ENCODE data around the gene DGKI.

DGKI gene

DNA sequence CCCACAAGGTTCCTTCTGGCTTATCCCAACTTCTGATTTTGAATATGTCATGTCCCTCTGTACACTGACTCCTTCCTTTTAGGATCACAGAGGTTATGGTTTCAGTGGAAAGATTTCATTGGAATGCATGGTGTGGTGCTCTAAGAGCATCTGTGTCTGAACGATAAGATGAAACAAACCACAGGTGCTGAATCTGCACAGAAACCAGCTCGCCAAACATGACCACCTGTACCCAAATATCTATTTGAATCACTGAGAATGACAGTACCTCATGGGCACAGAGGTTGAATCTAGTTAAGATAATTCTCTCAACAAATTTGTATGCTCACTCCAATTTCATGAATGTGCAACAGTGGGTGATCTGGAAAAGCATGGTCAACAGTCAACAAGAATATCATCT lies 105.3 kb downstream of the DGKI start:
- Histone ChIP-seq H3K18ac (ENCODE audit: low read length) (no peak overlapping the region), H3K4ac (ENCODE audit: low read length) (no peak overlapping the region), H3K4me1 (ENCODE audit: control insufficient read depth in 2 of 2, insufficient read depth in 1 of 2, low read depth in 1 of 2, low read length in 2 of 2) (peaks cover 0 to 2% of the 10 kb centered on the region in 2 donors), H2AK5ac (ENCODE audit: low read depth, low read length) (no peak overlapping the region), H3K27ac (replicated peaks; ENCODE audit: low read length) (no peak overlapping the region), H3K36me3 (replicated peaks in 1 of 2; ENCODE audit: control insufficient read depth in 2 of 2, insufficient read depth in 2 of 2, low read length in 2 of 2) (no peaks in the 10 kb centered on the region), H3K4me3 (ENCODE audit: low read length in 2 of 2) (no peak overlapping the region), H2AFZ (ENCODE audit: low read length) (no peak overlapping the region), H2BK12ac (ENCODE audit: low read length) (no peak overlapping the region), H4K8ac (ENCODE audit: low read depth, low read length) (no peak overlapping the region), H4K91ac (ENCODE audit: low read depth, low read length, poor library complexity) (no peak overlapping the region), H3K27me3 (ENCODE audit: control insufficient read depth in 3 of 3, insufficient read depth in 3 of 3, low read depth in 1 of 3, low read length in 3 of 3) (no peaks in the 10 kb centered on the region), H2BK120ac (ENCODE audit: low read depth, low read length) (no peak overlapping the region), H3K79me1 (ENCODE audit: low read depth, low read length) (no peaks in the 10 kb centered on the region), H2BK5ac (ENCODE audit: low read length) (no peak overlapping the region), H3K14ac (ENCODE audit: low read length) (no peak overlapping the region), H3K9me3 (replicated peaks in 1 of 2; ENCODE audit: control insufficient read depth in 2 of 2, insufficient read depth in 1 of 2, low read depth in 1 of 2, low read length in 2 of 2) (peaks cover 0 to 3% of the 10 kb centered on the region in 2 donors), H3K9ac (ENCODE audit: low read depth, low read length, poor library complexity) (no peak overlapping the region), H3K4me2 (ENCODE audit: insufficient read depth, low read length, poor library complexity, severe bottlenecking) (no peak overlapping the region), H3K23ac (ENCODE audit: low read depth, low read length, poor library complexity) (no peak overlapping the region), H2BK15ac (ENCODE audit: low read length) (no peak overlapping the region)
- no CpG with 5 or more reads among the region's 2 CpGs for WGBS, 2 donors (ENCODE audit: extremely low coverage in 2 of 2, insufficient read length in 2 of 2, insufficient replicate concordance in 1 of 2)
- no peak for DNase-seq (ENCODE audit: low spot score)

DNA sequence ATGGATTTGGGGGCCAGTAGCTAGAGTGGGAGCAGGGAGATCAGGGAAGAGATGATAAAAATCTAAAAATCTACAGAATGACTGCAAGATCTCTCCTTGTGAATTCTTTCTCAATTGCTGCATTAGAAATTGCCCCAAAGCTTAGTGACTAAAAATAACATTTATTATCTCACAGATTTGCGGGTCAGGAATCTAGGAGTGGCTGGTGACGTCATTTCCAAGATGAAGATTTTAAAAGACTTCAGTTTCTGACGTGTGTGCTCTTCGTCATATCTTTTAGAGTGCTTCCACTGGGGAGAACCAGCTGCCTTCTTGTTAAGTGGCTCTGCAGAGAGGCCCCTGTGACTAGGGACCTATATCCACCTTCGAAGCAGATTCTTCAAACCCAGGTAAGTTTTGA lies 112.6 kb downstream of the DGKI start:
- Histone ChIP-seq H3K4me1 (ENCODE audit: control insufficient read depth in 2 of 2, insufficient read depth in 1 of 2, low read depth in 1 of 2, low read length in 2 of 2) (no peaks in the 10 kb centered on the region), H2BK120ac (ENCODE audit: low read depth, low read length) (no peak overlapping the region), H2BK12ac (ENCODE audit: low read length) (no peak overlapping the region), H3K14ac (ENCODE audit: low read length) (no peak overlapping the region), H2AFZ (ENCODE audit: low read length) (no peak overlapping the region), H3K36me3 (replicated peaks in 1 of 2; ENCODE audit: control insufficient read depth in 2 of 2, insufficient read depth in 2 of 2, low read length in 2 of 2) (no peaks in the 10 kb centered on the region), H4K8ac (ENCODE audit: low read depth, low read length) (no peak overlapping the region), H2BK5ac (ENCODE audit: low read length) (no peak overlapping the region), H3K23ac (ENCODE audit: low read depth, low read length, poor library complexity) (no peak overlapping the region), H4K91ac (ENCODE audit: low read depth, low read length, poor library complexity) (no peak overlapping the region), H3K4me3 (ENCODE audit: low read length in 2 of 2) (no peak overlapping the region), H3K18ac (ENCODE audit: low read length) (no peak overlapping the region), H3K9me3 (replicated peaks in 1 of 2; ENCODE audit: control insufficient read depth in 2 of 2, insufficient read depth in 1 of 2, low read depth in 1 of 2, low read length in 2 of 2) (no peaks in the 10 kb centered on the region), H3K27me3 (ENCODE audit: control insufficient read depth in 3 of 3, insufficient read depth in 3 of 3, low read depth in 1 of 3, low read length in 3 of 3) (no peaks in the 10 kb centered on the region), H2BK15ac (ENCODE audit: low read length) (no peak overlapping the region), H3K4ac (ENCODE audit: low read length) (no peak overlapping the region), H3K27ac (replicated peaks; ENCODE audit: low read length) (no peak overlapping the region), H3K79me1 (ENCODE audit: low read depth, low read length) (no peaks in the 10 kb centered on the region), H3K9ac (ENCODE audit: low read depth, low read length, poor library complexity) (no peak overlapping the region), H2AK5ac (ENCODE audit: low read depth, low read length) (no peak overlapping the region), H3K4me2 (ENCODE audit: insufficient read depth, low read length, poor library complexity, severe bottlenecking) (no peak overlapping the region)
- no peak for DNase-seq (ENCODE audit: low spot score)
- WGBS, 2 donors (ENCODE audit: extremely low coverage in 2 of 2, insufficient read length in 2 of 2, insufficient replicate concordance in 1 of 2), result no CpG with 5 or more reads among the region's 5 CpGs

GRCh38 chr7:137732168-137732567 lies 114.6 kb downstream of the DGKI start:
- H3K9me3 ChIP-seq (replicated peaks in 1 of 2; ENCODE audit: control insufficient read depth in 2 of 2, insufficient read depth in 1 of 2, low read depth in 1 of 2, low read length in 2 of 2), result no peaks in the 10 kb centered on the region

GRCh38 chr7:137731436-137731835 lies 115.3 kb downstream of the DGKI start:
- no peaks in the 10 kb centered on the region for H3K36me3 ChIP-seq (replicated peaks in 1 of 2; ENCODE audit: control insufficient read depth in 2 of 2, insufficient read depth in 2 of 2, low read length in 2 of 2)
- no peak overlapping the region for H3K9ac ChIP-seq (ENCODE audit: low read depth, low read length, poor library complexity)

More at GRCh38 chr7:137732168-137732567, 114.6 kb downstream of the DGKI start:
- WGBS, 2 donors (ENCODE audit: extremely low coverage in 2 of 2, insufficient read length in 2 of 2, insufficient replicate concordance in 1 of 2), result no CpG with 5 or more reads among the region's 2 CpGs
- Histone ChIP-seq H2BK12ac (ENCODE audit: low read length) (no peak overlapping the region), H4K91ac (ENCODE audit: low read depth, low read length, poor library complexity) (no peak overlapping the region), H3K4me3 (ENCODE audit: low read length in 2 of 2) (no peak overlapping the region), H3K9ac (ENCODE audit: low read depth, low read length, poor library complexity) (no peak overlapping the region), H3K23ac (ENCODE audit: low read depth, low read length, poor library complexity) (no peak overlapping the region), H3K18ac (ENCODE audit: low read length) (no peak overlapping the region), H3K4me1 (ENCODE audit: control insufficient read depth in 2 of 2, insufficient read depth in 1 of 2, low read depth in 1 of 2, low read length in 2 of 2) (no peaks in the 10 kb centered on the region), H3K27ac (replicated peaks; ENCODE audit: low read length) (no peak overlapping the region), H3K27me3 (ENCODE audit: control insufficient read depth in 3 of 3, insufficient read depth in 3 of 3, low read depth in 1 of 3, low read length in 3 of 3) (no peaks in the 10 kb centered on the region), H3K4ac (ENCODE audit: low read length) (no peak overlapping the region), H4K8ac (ENCODE audit: low read depth, low read length) (no peak overlapping the region), H2AFZ (ENCODE audit: low read length) (no peak overlapping the region), H3K79me1 (ENCODE audit: low read depth, low read length) (no peaks in the 10 kb centered on the region), H3K36me3 (replicated peaks in 1 of 2; ENCODE audit: control insufficient read depth in 2 of 2, insufficient read depth in 2 of 2, low read length in 2 of 2) (no peaks in the 10 kb centered on the region), H3K4me2 (ENCODE audit: insufficient read depth, low read length, poor library complexity, severe bottlenecking) (no peak overlapping the region), H2AK5ac (ENCODE audit: low read depth, low read length) (no peak overlapping the region), H2BK5ac (ENCODE audit: low read length) (no peak overlapping the region), H2BK120ac (ENCODE audit: low read depth, low read length) (no peak overlapping the region), H2BK15ac (ENCODE audit: low read length) (no peak overlapping the region), H3K14ac (ENCODE audit: low read length) (no peak overlapping the region)
- DNase-seq (ENCODE audit: low spot score), result no peak

More at GRCh38 chr7:137731436-137731835, 115.3 kb downstream of the DGKI start:
- no peak for DNase-seq (ENCODE audit: low spot score)
- H3K9me3 ChIP-seq (replicated peaks in 1 of 2; ENCODE audit: control insufficient read depth in 2 of 2, insufficient read depth in 1 of 2, low read depth in 1 of 2, low read length in 2 of 2), result no peaks in the 10 kb centered on the region
- H3K79me1 ChIP-seq (ENCODE audit: low read depth, low read length), result no peaks in the 10 kb centered on the region
- no peak overlapping the region for H3K18ac ChIP-seq (ENCODE audit: low read length)
- H3K4me3 ChIP-seq (ENCODE audit: low read length in 2 of 2), result no peak overlapping the region
- no peak overlapping the region for H2BK12ac ChIP-seq (ENCODE audit: low read length)
- no peaks in the 10 kb centered on the region for H3K4me1 ChIP-seq (ENCODE audit: control insufficient read depth in 2 of 2, insufficient read depth in 1 of 2, low read depth in 1 of 2, low read length in 2 of 2)
- H2BK15ac ChIP-seq (ENCODE audit: low read length), result no peak overlapping the region
- no peak overlapping the region for H3K4me2 ChIP-seq (ENCODE audit: insufficient read depth, low read length, poor library complexity, severe bottlenecking)
- H3K27ac ChIP-seq (replicated peaks; ENCODE audit: low read length), result no peak overlapping the region
- no peak overlapping the region for H3K4ac ChIP-seq (ENCODE audit: low read length)
- no peaks in the 10 kb centered on the region for H3K27me3 ChIP-seq (ENCODE audit: control insufficient read depth in 3 of 3, insufficient read depth in 3 of 3, low read depth in 1 of 3, low read length in 3 of 3)
- H4K91ac ChIP-seq (ENCODE audit: low read depth, low read length, poor library complexity), result no peak overlapping the region
- WGBS, 2 donors (ENCODE audit: extremely low coverage in 2 of 2, insufficient read length in 2 of 2, insufficient replicate concordance in 1 of 2), result no CpG with 5 or more reads among the region's 5 CpGs
- H2AK5ac ChIP-seq (ENCODE audit: low read depth, low read length), result no peak overlapping the region
- H3K23ac ChIP-seq (ENCODE audit: low read depth, low read length, poor library complexity), result no peak overlapping the region
- no peak overlapping the region for H2BK120ac ChIP-seq (ENCODE audit: low read depth, low read length)
- H3K14ac ChIP-seq (ENCODE audit: low read length), result no peak overlapping the region
- H4K8ac ChIP-seq (ENCODE audit: low read depth, low read length), result no peak overlapping the region
- H2AFZ ChIP-seq (ENCODE audit: low read length), result no peak overlapping the region
- H2BK5ac ChIP-seq (ENCODE audit: low read length), result no peak overlapping the region

Data from neuronal stem cell (in vitro differentiated cells).